DOHH2 (cell line): ENCODE data around the gene WDTC1.

Experiments used
- CTCF ChIP-seq: fragments of 200-600 bp; sonication (generic); IDR thresholded peaks from one replicate; pipeline ENCODE4 v1.5.1; 2014; ENCODE audit warnings: antibody characterized with exemption, mild to moderate bottlenecking, low read depth, low read length; ENCODE audit not compliant: poor library complexity, severe bottlenecking
- EZH2phosphoT487 ChIP-seq: fragments of 200-600 bp; sonication (generic); IDR thresholded peaks from 2 replicates; pipeline ENCODE4 v1.6.1; 2017; ENCODE audit warnings: borderline replicate concordance, mild to moderate bottlenecking, antibody characterized with exemption, low read length, moderate library complexity, mixed read lengths

- TF ChIP-seq CTCF (no peak), EZH2phosphoT487 (no peak)
Measured at GRCh38 chr1:27331922-27332321, 97.5 kb downstream of the WDTC1 start.
